ENCODE measurements around the gene CDK14.

The CDK14 gene

GRCh38 chr7:90857603-90858002, 261.5 kb downstream of the CDK14 start:
- no peak for DNase-seq

GRCh38 chr7:90858546-90858945, 262.4 kb downstream of the CDK14 start:
- no peak for DNase-seq

GRCh38 chr7:90859521-90859920, 263.4 kb downstream of the CDK14 start:
- DNase-seq: no peak

GRCh38 chr7:90864088-90864487, 268.0 kb downstream of the CDK14 start:
- no peak for DNase-seq

- DNase-seq: no peak
These were observed 273.2 kb downstream of the CDK14 start for GRCh38 chr7:90869335-90869734.

- DNase-seq: no peak
These were observed 280.6 kb downstream of the CDK14 start for GRCh38 chr7:90876701-90877100.

- no peak for DNase-seq
These were observed 281.1 kb downstream of the CDK14 start for GRCh38 chr7:90877201-90877600.

GRCh38 chr7:90879924-90880323, 283.8 kb downstream of the CDK14 start:
- no peak for DNase-seq

- DNase-seq: no peak
These were observed 290.3 kb downstream of the CDK14 start for GRCh38 chr7:90886416-90886815.

- no peak for DNase-seq
These were observed 293.1 kb downstream of the CDK14 start for GRCh38 chr7:90889210-90889609.

GRCh38 chr7:90889644-90890043, 293.5 kb downstream of the CDK14 start:
- no peak for DNase-seq

- no peak for DNase-seq
These were observed 295.4 kb downstream of the CDK14 start for GRCh38 chr7:90891529-90891928.

- DNase-seq: no peak
These were observed 296.1 kb downstream of the CDK14 start for GRCh38 chr7:90892213-90892612.

- DNase-seq: no peak
These were observed 298.0 kb downstream of the CDK14 start for GRCh38 chr7:90894122-90894521.

- no peak for DNase-seq
These were observed 300.3 kb downstream of the CDK14 start for GRCh38 chr7:90896458-90896857.

GRCh38 chr7:90897961-90898469, 301.9 kb downstream of the CDK14 start:
- DNase-seq: no peak

- DNase-seq: no peak
These were observed 304.7 kb downstream of the CDK14 start for GRCh38 chr7:90900628-90901356.

GRCh38 chr7:90903841-90904240, 307.7 kb downstream of the CDK14 start:
- DNase-seq: no peak

GRCh38 chr7:90910136-90910535, 314.0 kb downstream of the CDK14 start:
- DNase-seq: no peak

- DNase-seq: no peak
These were observed 320.2 kb downstream of the CDK14 start for GRCh38 chr7:90916319-90916718.

- DNase-seq: no peak
These were observed 321.4 kb downstream of the CDK14 start for GRCh38 chr7:90917539-90917938.

GRCh38 chr7:90918303-90918702, 322.2 kb downstream of the CDK14 start:
- DNase-seq: no peak

- DNase-seq: no peak
These were observed 323.7 kb downstream of the CDK14 start for GRCh38 chr7:90919816-90920215.

GRCh38 chr7:90920336-90920735, 324.2 kb downstream of the CDK14 start:
- DNase-seq: no peak

GRCh38 chr7:90923541-90923997, 327.4 kb downstream of the CDK14 start:
- no peak for DNase-seq
